ENCODE results near the gene ASPHD2. TPM values are rescaled to one million over a fixed set of nuclear protein-coding genes. Genes with fewer than 3 reads are reported as not detected.

Gene ASPHD2
- total RNA-seq, 1 experiment from 2014 or later: 1.4 TPM

GRCh38 chr22:26439559-26439958, 10.5 kb downstream of the ASPHD2 start:
- no peak overlapping the region for H3K4me3 ChIP-seq (ENCODE audit: low read depth, low read length, poor library complexity, severe bottlenecking)
- H3K27ac ChIP-seq (ENCODE audit: low read depth, low read length, poor library complexity, severe bottlenecking): no peak overlapping the region
- POLR2A ChIA-PET (ENCODE audit: low non-redundant PET): no interaction called here
- H3K9me3 ChIP-seq (ENCODE audit: low read depth, low read length, poor library complexity, severe bottlenecking): no peaks in the 10 kb centered on the region
- no peak for DNase-seq (ENCODE audit: low spot score)
- H3K36me3 ChIP-seq (ENCODE audit: insufficient read depth, low read length, poor library complexity, severe bottlenecking): no peaks in the 10 kb centered on the region
- no peaks in the 10 kb centered on the region for H3K27me3 ChIP-seq (replicated peaks; ENCODE audit: insufficient read depth, low read depth, low read length, poor library complexity)
- TF ChIP-seq CTCF (conservative IDR thresholded peaks at IDR 0.05; ENCODE audit: low read depth, low read length) (no peak), EZH2 (IDR thresholded peaks at IDR 0.05; ENCODE audit: borderline replicate concordance, low read depth, low read length, poor library complexity, severe bottlenecking) (no peak)
- CTCF ChIA-PET: no interaction called here
- intact Hi-C loops (cut with micrococcal nuclease; ENCODE audit: unreplicated experiment): no loop called here
- no peaks in the 10 kb centered on the region for H3K4me1 ChIP-seq (ENCODE audit: insufficient read depth, low read length, poor library complexity, severe bottlenecking)
- BruUV-seq (replicated peaks): no TSS peak

GRCh38 chr22:26442086-26442756, 13.2 kb downstream of the ASPHD2 start:
- no TSS peak for BruUV-seq (replicated peaks)
- no peaks in the 10 kb centered on the region for H3K9me3 ChIP-seq (ENCODE audit: low read depth, low read length, poor library complexity, severe bottlenecking)
- no peak overlapping the region for H3K27ac ChIP-seq (ENCODE audit: low read depth, low read length, poor library complexity, severe bottlenecking)
- POLR2A ChIA-PET (ENCODE audit: low non-redundant PET): no interaction called here
- H3K27me3 ChIP-seq (replicated peaks; ENCODE audit: insufficient read depth, low read depth, low read length, poor library complexity): no peaks in the 10 kb centered on the region
- H3K4me3 ChIP-seq (ENCODE audit: low read depth, low read length, poor library complexity, severe bottlenecking): no peak overlapping the region
- no peak for DNase-seq (ENCODE audit: low spot score)
- CTCF ChIA-PET: no interaction called here
- H3K36me3 ChIP-seq (ENCODE audit: insufficient read depth, low read length, poor library complexity, severe bottlenecking): no peaks in the 10 kb centered on the region
- TF ChIP-seq EZH2 (IDR thresholded peaks at IDR 0.05; ENCODE audit: borderline replicate concordance, low read depth, low read length, poor library complexity, severe bottlenecking) (no peak), CTCF (conservative IDR thresholded peaks at IDR 0.05; ENCODE audit: low read depth, low read length) (no peak)
- no peaks in the 10 kb centered on the region for H3K4me1 ChIP-seq (ENCODE audit: insufficient read depth, low read length, poor library complexity, severe bottlenecking)
- intact Hi-C loops (cut with micrococcal nuclease; ENCODE audit: unreplicated experiment): no loop called here

GRCh38 chr22:26443901-26444690, 15.0 kb downstream of the ASPHD2 start:
- Histone ChIP-seq H3K36me3 (ENCODE audit: insufficient read depth, low read length, poor library complexity, severe bottlenecking) (no peaks in the 10 kb centered on the region), H3K4me1 (ENCODE audit: insufficient read depth, low read length, poor library complexity, severe bottlenecking) (no peaks in the 10 kb centered on the region), H3K27me3 (replicated peaks; ENCODE audit: insufficient read depth, low read depth, low read length, poor library complexity) (no peaks in the 10 kb centered on the region), H3K4me3 (ENCODE audit: low read depth, low read length, poor library complexity, severe bottlenecking) (no peak overlapping the region), H3K27ac (ENCODE audit: low read depth, low read length, poor library complexity, severe bottlenecking) (no peak overlapping the region), H3K9me3 (ENCODE audit: low read depth, low read length, poor library complexity, severe bottlenecking) (no peaks in the 10 kb centered on the region)
- ChIA-PET CTCF (no interaction called here), POLR2A (ENCODE audit: low non-redundant PET) (no interaction called here)
- no TSS peak for BruUV-seq (replicated peaks)
- intact Hi-C loops (cut with micrococcal nuclease; ENCODE audit: unreplicated experiment): no loop called here
- no peak for TF ChIP-seq CTCF (conservative IDR thresholded peaks at IDR 0.05; ENCODE audit: low read depth, low read length)
- no peak for TF ChIP-seq EZH2 (IDR thresholded peaks at IDR 0.05; ENCODE audit: borderline replicate concordance, low read depth, low read length, poor library complexity, severe bottlenecking)
- no peak for DNase-seq (ENCODE audit: low spot score)
